H9 (cell line): ENCODE data around the gene TNFAIP3. TPM values are rescaled to one million over a fixed set of nuclear protein-coding genes. Genes with fewer than 3 reads are reported as not detected.

Source experiments
- DNase-seq: peaks from one replicate; pipeline ENCODE4 v3.0.0-alpha.2; 2017
- H2AFZ ChIP-seq: one replicate; pipeline ENCODE4 v1.6.1; 2013; ENCODE audit warnings: mild to moderate bottlenecking, low read length, control low read depth, moderate library complexity
- H2AK5ac ChIP-seq: 2 replicates; pipeline ENCODE4 v1.6.1; 2013; ENCODE audit warnings: low read length, control low read depth, mixed read lengths; ENCODE audit not compliant: insufficient read length
- H2BK120ac ChIP-seq: one replicate; pipeline ENCODE4 v1.6.1; 2013; ENCODE audit warnings: low read depth, mild to moderate bottlenecking, low read length, control low read depth, inconsistent platforms; ENCODE audit not compliant: poor library complexity, severe bottlenecking
- H2BK12ac ChIP-seq: 2 replicates; pipeline ENCODE4 v1.6.1; 2013; ENCODE audit warnings: low read length, control low read depth, mixed read lengths, low read depth; ENCODE audit not compliant: insufficient read length
- H2BK15ac ChIP-seq: 2 replicates; pipeline ENCODE4 v1.6.1; 2013; ENCODE audit warnings: low read depth, low read length, control low read depth
- H2BK20ac ChIP-seq: one replicate; pipeline ENCODE4 v1.6.1; 2013; ENCODE audit warnings: low read depth, mild to moderate bottlenecking, low read length, control low read depth, inconsistent platforms; ENCODE audit not compliant: poor library complexity, severe bottlenecking
- H2BK5ac ChIP-seq: 2 replicates; pipeline ENCODE4 v1.6.1; 2013; ENCODE audit warnings: low read length, control low read depth, mixed read lengths; ENCODE audit not compliant: insufficient read length
- H3K14ac ChIP-seq: 2 replicates; pipeline ENCODE4 v1.6.1; 2013; ENCODE audit warnings: low read length, control low read depth; ENCODE audit not compliant: insufficient read depth
- H3K18ac ChIP-seq: 2 replicates; pipeline ENCODE4 v1.6.1; 2013; ENCODE audit warnings: low read depth, mild to moderate bottlenecking, mixed read lengths, low read length, control low read depth; ENCODE audit not compliant: insufficient read length
- H3K23ac ChIP-seq: 2 replicates; pipeline ENCODE4 v1.6.1; 2013; ENCODE audit warnings: low read length, control low read depth, mixed read lengths, low read depth; ENCODE audit not compliant: insufficient read length
- H3K23me2 ChIP-seq: 2 replicates; pipeline ENCODE4 v1.6.1; 2013; ENCODE audit warnings: low read depth, mild to moderate bottlenecking, mixed read lengths, low read length, control low read depth; ENCODE audit not compliant: insufficient read length, poor library complexity, severe bottlenecking
- H3K27ac ChIP-seq: 2 replicates; pipeline ENCODE4 v1.5.1; 2013; ENCODE audit warnings: low read length, control low read depth, mixed read lengths, low read depth; ENCODE audit not compliant: insufficient read length
- H3K27me3 ChIP-seq: 2 replicates; pipeline ENCODE4 v1.6.1; 2013; ENCODE audit warnings: low read length, control low read depth, inconsistent platforms; ENCODE audit not compliant: insufficient read depth
- H3K4ac ChIP-seq: 2 replicates; pipeline ENCODE4 v1.6.1; 2013; ENCODE audit warnings: low read depth, mild to moderate bottlenecking, control low read depth, inconsistent platforms, low read length, moderate library complexity
- H3K4me1 ChIP-seq: 2 replicates; pipeline ENCODE4 v1.6.1; 2013; ENCODE audit warnings: low read length, control low read depth, inconsistent platforms; ENCODE audit not compliant: insufficient read depth
- H3K4me2 ChIP-seq: 2 replicates; pipeline ENCODE4 v1.6.1; 2013; ENCODE audit warnings: low read length, control low read depth, mixed read lengths; ENCODE audit not compliant: insufficient read length, insufficient read depth
- H3K56ac ChIP-seq: 2 replicates; pipeline ENCODE4 v1.6.1; 2013; ENCODE audit warnings: low read depth, mild to moderate bottlenecking, mixed read lengths, low read length, control low read depth; ENCODE audit not compliant: insufficient read length
- H3K79me1 ChIP-seq: 2 replicates; pipeline ENCODE4 v1.6.1; 2013; ENCODE audit warnings: low read depth, mild to moderate bottlenecking, moderate library complexity, low read length, control low read depth, inconsistent platforms; ENCODE audit not compliant: insufficient read depth, poor library complexity, severe bottlenecking
- H3K79me2 ChIP-seq: 2 replicates; pipeline ENCODE4 v1.6.1; 2013; ENCODE audit warnings: low read length, control low read depth, inconsistent platforms; ENCODE audit not compliant: insufficient read depth
- H3K9ac ChIP-seq: 2 replicates; pipeline ENCODE4 v1.6.1; 2013; ENCODE audit warnings: low read length, control low read depth, mixed read lengths; ENCODE audit not compliant: insufficient read length; ENCODE audit errors: extremely low read depth
- H3K9me3 ChIP-seq: one replicate; pipeline ENCODE4 v1.6.1; 2013; ENCODE audit warnings: low read depth, low read length, inconsistent platforms; ENCODE audit not compliant: control insufficient read depth
- H3T11ph ChIP-seq: one replicate; pipeline ENCODE4 v1.6.1; 2013; ENCODE audit warnings: mild to moderate bottlenecking, low read length, control low read depth, inconsistent platforms
- H4K20me1 ChIP-seq: one replicate; pipeline ENCODE4 v1.6.1; 2013; ENCODE audit not compliant: control insufficient read depth, insufficient read length, insufficient read depth
- H4K5ac ChIP-seq: 2 replicates; pipeline ENCODE4 v1.6.1; 2013; ENCODE audit warnings: low read depth, mild to moderate bottlenecking, mixed read lengths, low read length, control low read depth; ENCODE audit not compliant: insufficient read length
- H4K8ac ChIP-seq: replicated peaks from 2 replicates; pipeline ENCODE4 v1.6.1; 2013; ENCODE audit warnings: low read length, control low read depth, mixed read lengths, low read depth; ENCODE audit not compliant: insufficient read length
- H4K91ac ChIP-seq: 2 replicates; pipeline ENCODE4 v1.6.1; 2013; ENCODE audit warnings: low read depth, mild to moderate bottlenecking, moderate library complexity, mixed read lengths, low read length, control low read depth; ENCODE audit not compliant: insufficient read length
- H3K27ac Mint-ChIP-seq, 3 experiments: 2 replicates in 2 of 3; 3 replicates in 1 of 3; pipeline ENCODE4 v1.8.0; 2020 to 2021; ENCODE audit warnings: mixed read lengths in 3 of 3, mild to moderate bottlenecking in 1 of 3, moderate library complexity in 1 of 3
- H3K27me3 Mint-ChIP-seq: 2 replicates; pipeline ENCODE4 v1.8.0; 2021; ENCODE audit warnings: low read depth, mild to moderate bottlenecking, moderate library complexity, mixed read lengths
- H3K36me3 Mint-ChIP-seq, 3 experiments: 2 replicates in 2 of 3; 3 replicates in 1 of 3; pipeline ENCODE4 v1.8.0; 2020 to 2021; ENCODE audit warnings: low read depth in 3 of 3, mixed read lengths in 3 of 3; ENCODE audit not compliant: insufficient read depth in 1 of 3
- H3K4me1 Mint-ChIP-seq, 2 experiments: 2 replicates each; pipeline ENCODE4 v1.8.0; 2020; ENCODE audit warnings: mixed read lengths in 2 of 2
- H3K4me3 Mint-ChIP-seq, 2 experiments: 2 replicates in 1 of 2; 3 replicates in 1 of 2; pipeline ENCODE4 v1.8.0; 2020 to 2021; ENCODE audit warnings: mild to moderate bottlenecking in 2 of 2, mixed read lengths in 2 of 2, moderate library complexity in 1 of 2
- H3K9me3 Mint-ChIP-seq, 2 experiments: 2 replicates in 1 of 2; 3 replicates in 1 of 2; pipeline ENCODE4 v1.8.0; 2020; ENCODE audit warnings: mild to moderate bottlenecking in 2 of 2, mixed read lengths in 2 of 2, moderate library complexity in 1 of 2
- WGBS: extraction: QIAGEN DNeasy Blood & Tissue Kit; methylation state at CpG from one replicate; pipeline ENCODE4 v1.1.7; 2013; ENCODE audit warnings: missing lambda C conversion rate, low lambda C conversion rate, mixed read lengths; ENCODE audit not compliant: insufficient read length; ENCODE audit errors: extremely low coverage; 5-methylcytosine and 5-hydroxymethylcytosine counted together
- total RNA-seq: library from RNA; stranded (reverse); gene quantifications from 2 replicates; pipeline ENCODE4 v1.2.1, GENCODE V29; 2021
- TF ChIP-seq, protein P1 (sequence below): fragments of 200-600 bp; sonication (generic); conservative IDR thresholded peaks from 3 replicates; pipeline ENCODE4 v1.8.0; 2021; ENCODE audit warnings: antibody characterized with exemption, mild to moderate bottlenecking

TNFAIP3 gene
- total RNA-seq, 1 experiment from 2014 or later = 3.7 TPM

DNA sequence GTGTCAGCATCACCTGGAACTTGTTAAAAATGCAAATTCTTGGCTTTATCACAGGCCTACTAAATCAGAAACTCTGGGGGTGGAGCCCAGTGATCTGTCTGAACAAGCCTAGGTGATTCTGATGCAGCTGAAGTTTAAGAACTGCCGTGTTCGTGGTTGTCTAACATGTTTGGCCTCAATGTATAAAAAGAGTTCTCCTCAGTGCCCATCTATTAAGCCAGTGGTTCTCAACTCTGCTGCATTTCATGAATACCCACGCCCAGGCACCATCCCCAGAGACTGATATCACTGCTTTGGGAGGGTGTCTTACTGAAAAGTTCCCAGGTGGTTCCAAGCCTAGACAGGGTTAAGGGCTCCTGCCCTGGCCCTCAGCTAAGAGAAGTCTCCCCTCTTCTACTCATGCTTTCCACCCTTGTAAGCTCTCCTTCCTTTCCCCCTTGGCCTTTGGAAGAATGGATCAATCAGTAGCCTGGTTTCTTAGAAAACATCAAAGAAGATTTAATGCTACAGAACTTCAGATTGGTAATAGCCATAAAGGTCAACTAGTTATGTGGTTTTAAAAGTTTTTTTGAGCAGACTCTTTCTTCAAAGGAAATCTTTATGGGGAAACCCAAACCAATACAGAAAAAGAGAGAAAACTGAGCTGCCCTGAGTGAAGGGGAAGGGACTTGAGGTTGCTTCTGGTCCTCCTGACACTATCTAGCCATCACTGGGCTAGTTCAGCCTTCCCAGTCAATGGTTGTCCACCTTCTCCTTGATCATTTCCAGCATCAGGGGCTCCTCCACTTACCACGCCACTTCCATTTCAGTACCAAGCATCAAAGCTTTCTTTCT is 38.9 kb upstream of the TNFAIP3 start:
- no peak overlapping the region for H3K4me2 ChIP-seq

More for the DNA sequence above, 38.9 kb upstream of the TNFAIP3 start:
- Histone ChIP-seq H3K27me3 (no peaks in the 10 kb centered on the region), H2BK15ac (no peak overlapping the region), H2AK5ac (no peak overlapping the region), H4K20me1 (no peaks in the 10 kb centered on the region), H3T11ph (no peak overlapping the region), H3K4me1 (no peaks in the 10 kb centered on the region), H2BK20ac (no peak overlapping the region), H2BK12ac (no peak overlapping the region), H3K14ac (no peak overlapping the region), H3K18ac (no peak overlapping the region), H3K79me2 (no peaks in the 10 kb centered on the region), H2BK5ac (no peak overlapping the region), H4K91ac (no peak overlapping the region), H3K9me3 (no peaks in the 10 kb centered on the region), H3K27ac (no peak overlapping the region), H3K79me1 (no peaks in the 10 kb centered on the region), H4K8ac (no peak overlapping the region), H2AFZ (no peak overlapping the region), H3K4ac (no peak overlapping the region), H3K23me2 (no peaks in the 10 kb centered on the region), H2BK120ac (no peak overlapping the region), H3K56ac (no peak overlapping the region), H3K9ac (no peak overlapping the region), H3K23ac (no peak overlapping the region), H4K5ac (no peak overlapping the region)
- H3K4me1 Mint-ChIP-seq = peaks cover 4 to 5% of the 10 kb centered on the region in 2 experiments; a peak in 2 of 4 replicates
- TF ChIP-seq, protein P1, sequence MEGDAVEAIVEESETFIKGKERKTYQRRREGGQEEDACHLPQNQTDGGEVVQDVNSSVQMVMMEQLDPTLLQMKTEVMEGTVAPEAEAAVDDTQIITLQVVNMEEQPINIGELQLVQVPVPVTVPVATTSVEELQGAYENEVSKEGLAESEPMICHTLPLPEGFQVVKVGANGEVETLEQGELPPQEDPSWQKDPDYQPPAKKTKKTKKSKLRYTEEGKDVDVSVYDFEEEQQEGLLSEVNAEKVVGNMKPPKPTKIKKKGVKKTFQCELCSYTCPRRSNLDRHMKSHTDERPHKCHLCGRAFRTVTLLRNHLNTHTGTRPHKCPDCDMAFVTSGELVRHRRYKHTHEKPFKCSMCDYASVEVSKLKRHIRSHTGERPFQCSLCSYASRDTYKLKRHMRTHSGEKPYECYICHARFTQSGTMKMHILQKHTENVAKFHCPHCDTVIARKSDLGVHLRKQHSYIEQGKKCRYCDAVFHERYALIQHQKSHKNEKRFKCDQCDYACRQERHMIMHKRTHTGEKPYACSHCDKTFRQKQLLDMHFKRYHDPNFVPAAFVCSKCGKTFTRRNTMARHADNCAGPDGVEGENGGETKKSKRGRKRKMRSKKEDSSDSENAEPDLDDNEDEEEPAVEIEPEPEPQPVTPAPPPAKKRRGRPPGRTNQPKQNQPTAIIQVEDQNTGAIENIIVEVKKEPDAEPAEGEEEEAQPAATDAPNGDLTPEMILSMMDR = no peak
- DNase-seq = no peak
- no peak overlapping the region for H3K27ac Mint-ChIP-seq
- H3K4me3 Mint-ChIP-seq = no peak overlapping the region
- peaks cover 3% of the 10 kb centered on the region for H3K27me3 Mint-ChIP-seq
- no peaks in the 10 kb centered on the region for H3K9me3 Mint-ChIP-seq
- no CpG with 5 or more reads among the region's 4 CpGs for WGBS
- no peaks in the 10 kb centered on the region for H3K36me3 Mint-ChIP-seq
